Astrocyte of the spinal cord (primary cell): ENCODE results near the gene EPB41L1.

Source experiments
- DNase-seq: peaks from one replicate; pipeline ENCODE4 v3.0.0; 2011; ENCODE audit warnings: low read depth, low spot score
- H3K4me3 ChIP-seq: 2 replicates; pipeline ENCODE4 v1.5.1; 2011; ENCODE audit warnings: low read depth, mild to moderate bottlenecking, low read length, moderate library complexity
- in situ Hi-C: cut with HindIII; loops from 2 replicates; pipeline ENCODE4 v1.10.0; 2017; ENCODE audit warnings: low sequenced_read_pairs
- TF ChIP-seq, protein P1 (sequence below): IDR thresholded peaks from 2 replicates; pipeline ENCODE4 v1.5.1; 2012; ENCODE audit warnings: low read depth, mild to moderate bottlenecking, low read length, inconsistent platforms

EPB41L1 gene

GRCh38 chr20:36234771-36235320 is 80.3 kb downstream of the EPB41L1 start:
- TF ChIP-seq, protein P1, sequence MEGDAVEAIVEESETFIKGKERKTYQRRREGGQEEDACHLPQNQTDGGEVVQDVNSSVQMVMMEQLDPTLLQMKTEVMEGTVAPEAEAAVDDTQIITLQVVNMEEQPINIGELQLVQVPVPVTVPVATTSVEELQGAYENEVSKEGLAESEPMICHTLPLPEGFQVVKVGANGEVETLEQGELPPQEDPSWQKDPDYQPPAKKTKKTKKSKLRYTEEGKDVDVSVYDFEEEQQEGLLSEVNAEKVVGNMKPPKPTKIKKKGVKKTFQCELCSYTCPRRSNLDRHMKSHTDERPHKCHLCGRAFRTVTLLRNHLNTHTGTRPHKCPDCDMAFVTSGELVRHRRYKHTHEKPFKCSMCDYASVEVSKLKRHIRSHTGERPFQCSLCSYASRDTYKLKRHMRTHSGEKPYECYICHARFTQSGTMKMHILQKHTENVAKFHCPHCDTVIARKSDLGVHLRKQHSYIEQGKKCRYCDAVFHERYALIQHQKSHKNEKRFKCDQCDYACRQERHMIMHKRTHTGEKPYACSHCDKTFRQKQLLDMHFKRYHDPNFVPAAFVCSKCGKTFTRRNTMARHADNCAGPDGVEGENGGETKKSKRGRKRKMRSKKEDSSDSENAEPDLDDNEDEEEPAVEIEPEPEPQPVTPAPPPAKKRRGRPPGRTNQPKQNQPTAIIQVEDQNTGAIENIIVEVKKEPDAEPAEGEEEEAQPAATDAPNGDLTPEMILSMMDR: no peak
- DNase-seq: no peak
- in situ Hi-C loops: no loop called here
- no peak overlapping the region for H3K4me3 ChIP-seq

DNA sequence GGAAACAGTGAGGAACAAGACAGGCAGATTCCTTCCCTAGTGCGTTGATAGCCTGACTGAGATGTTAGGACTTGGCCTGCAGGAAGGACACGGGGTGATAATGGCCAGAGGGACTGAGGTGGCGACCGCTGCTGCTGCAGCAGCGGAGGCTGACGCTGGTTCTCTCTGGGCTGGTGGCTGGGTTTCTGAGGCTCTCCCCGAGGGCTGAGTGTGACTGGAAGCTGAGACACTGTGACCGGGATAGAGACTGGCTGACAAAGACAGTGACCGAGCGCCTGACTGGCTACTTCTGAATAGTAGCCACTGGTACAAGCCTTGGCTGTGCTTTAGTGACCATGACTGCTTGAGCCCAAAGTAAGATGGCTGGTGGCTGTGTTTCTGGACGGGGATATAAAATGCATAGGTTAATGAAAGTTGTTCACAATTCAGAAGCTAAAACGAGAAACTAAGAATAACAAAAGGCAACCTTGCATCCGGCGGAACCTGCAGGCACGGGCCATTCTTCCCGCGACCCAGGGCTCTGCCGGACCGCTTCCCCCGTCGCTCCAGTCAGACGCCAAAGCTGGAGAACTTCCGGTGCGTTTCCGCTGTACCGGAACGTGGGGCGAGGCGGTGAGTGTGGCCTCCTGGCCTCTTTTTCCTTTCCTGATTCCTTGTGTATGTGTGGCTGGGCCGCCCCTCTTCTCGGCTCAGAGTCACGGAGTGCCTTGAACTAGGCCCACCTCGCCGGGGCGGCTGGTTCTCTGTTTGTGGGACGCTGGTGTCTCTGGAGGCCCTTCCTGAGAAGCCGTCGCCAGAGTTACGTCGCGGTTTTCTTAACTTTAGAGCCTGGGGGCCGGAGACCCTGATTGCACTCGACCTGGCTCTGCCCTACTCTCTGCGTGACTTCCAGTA is 81.6 kb downstream of the EPB41L1 start, which contains the start of gene AAR2:
Gene AAR2, plus strand, starts transcription at position 587 of the 894 bp plus-strand sequence. CDS start 3,391 bp downstream, outside the sequence.
- TF ChIP-seq, protein P1: no peak
- H3K4me3 ChIP-seq: peak within 1 kb of the TSS; percentile 65
- in situ Hi-C loops: no loop called here
- DNase-seq: peak; percentile 77

DNA sequence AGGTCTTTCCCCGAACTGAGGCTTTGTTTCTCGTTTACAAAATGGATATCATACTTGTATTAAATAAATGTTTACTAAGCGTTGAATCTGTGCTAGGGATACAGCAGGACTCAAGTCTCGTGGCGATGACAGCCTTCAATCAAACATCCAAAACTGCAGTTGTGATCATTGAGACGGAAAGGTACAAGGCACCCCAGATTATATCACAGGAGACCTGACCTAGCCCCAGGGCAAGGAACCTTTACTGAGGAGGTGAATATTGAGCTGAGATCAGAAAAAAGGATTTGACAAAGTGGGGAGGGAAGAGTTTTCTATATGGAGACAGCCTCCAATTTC is 82.2 kb downstream of the EPB41L1 start:
- in situ Hi-C loops: no loop called here
- TF ChIP-seq, protein P1: no peak
- peak overlapping the region; percentile 65 for H3K4me3 ChIP-seq
- no peak for DNase-seq

GRCh38 chr20:36237477-36237876 is 82.9 kb downstream of the EPB41L1 start:
- peak overlapping the region; percentile 65 for H3K4me3 ChIP-seq
- TF ChIP-seq, protein P1: no peak
- in situ Hi-C loops: no loop called here
- DNase-seq: no peak

DNA sequence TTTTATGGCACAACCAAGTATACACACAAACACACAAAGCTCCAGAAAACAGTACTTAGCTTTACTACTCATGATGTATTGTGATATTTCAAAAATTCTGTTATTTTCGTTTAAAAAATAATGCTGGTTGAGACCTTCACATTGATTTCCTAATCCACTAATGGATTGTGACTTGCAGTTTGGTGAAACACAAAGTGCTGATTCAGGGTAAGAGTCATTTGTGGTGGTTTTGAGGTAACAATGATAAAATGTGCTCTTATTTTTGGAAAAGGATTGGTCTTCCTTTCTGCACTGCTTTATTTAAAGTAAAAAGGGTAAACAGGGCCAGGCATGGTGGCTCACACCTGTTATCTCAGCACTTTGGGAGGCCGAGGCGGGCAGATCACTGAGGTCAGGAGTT is 83.6 kb downstream of the EPB41L1 start:
- no peak overlapping the region for H3K4me3 ChIP-seq
- in situ Hi-C loops: no loop called here
- TF ChIP-seq, protein P1: no peak
- DNase-seq: no peak

GRCh38 chr20:36238760-36239159 is 84.2 kb downstream of the EPB41L1 start:
- DNase-seq: no peak
- TF ChIP-seq, protein P1: no peak
- in situ Hi-C loops: no loop called here
- no peak overlapping the region for H3K4me3 ChIP-seq
